Smooth muscle cell (in vitro differentiated cells): ENCODE data around the gene LRRC38. TPM values are rescaled to one million over a fixed set of nuclear protein-coding genes. Genes with fewer than 3 reads are reported as not detected.

Experiments
- DNase-seq: peaks from one replicate; lab custom pipeline; 2025; ENCODE audit not compliant: unreplicated experiment; lab: John Stamatoyannopoulos, UW
- H2AFZ ChIP-seq: fragments of 200-600 bp; sonication (generic); 2 replicates; pipeline ENCODE4 v1.6.0; 2016; ENCODE audit warnings: antibody characterized with exemption, low read depth, mild to moderate bottlenecking
- H3F3A ChIP-seq: fragments of 200-600 bp; sonication (generic); 2 replicates; pipeline ENCODE4 v1.6.0; 2017; ENCODE audit warnings: antibody characterized with exemption, low read depth
- H3K27ac ChIP-seq: fragments of 200-600 bp; sonication (generic); 2 replicates; pipeline ENCODE4 v1.5.1; 2016; ENCODE audit warnings: low read depth, mild to moderate bottlenecking
- H3K27me3 ChIP-seq: fragments of 200-600 bp; sonication (generic); 2 replicates; pipeline ENCODE4 v1.6.1; 2016; ENCODE audit warnings: low read depth, mild to moderate bottlenecking
- H3K36me3 ChIP-seq: fragments of 200-600 bp; sonication (generic); 2 replicates; pipeline ENCODE4 v1.5.1; 2016; ENCODE audit warnings: low read depth
- H3K4me1 ChIP-seq: fragments of 200-600 bp; sonication (generic); 2 replicates; pipeline ENCODE4 v1.5.1; 2016; ENCODE audit warnings: low read depth
- H3K4me2 ChIP-seq: fragments of 200-600 bp; sonication (generic); 2 replicates; pipeline ENCODE4 v1.6.0; 2016; ENCODE audit warnings: mild to moderate bottlenecking
- H3K4me3 ChIP-seq: fragments of 200-600 bp; sonication (generic); 2 replicates; pipeline ENCODE4 v1.5.1; 2016; ENCODE audit warnings: mild to moderate bottlenecking
- H3K79me2 ChIP-seq: fragments of 200-600 bp; sonication (generic); 2 replicates; pipeline ENCODE4 v1.6.0; 2016; ENCODE audit warnings: low read depth, mild to moderate bottlenecking
- H3K9ac ChIP-seq: fragments of 200-600 bp; sonication (generic); 2 replicates; pipeline ENCODE4 v1.6.0; 2016; ENCODE audit warnings: low read depth
- H3K9me3 ChIP-seq: fragments of 200-600 bp; sonication (generic); replicated peaks from 2 replicates; pipeline ENCODE4 v1.5.1; 2016; ENCODE audit warnings: low read depth
- H4K20me1 ChIP-seq: fragments of 200-600 bp; sonication (generic); 2 replicates; pipeline ENCODE4 v1.6.0; 2016; ENCODE audit warnings: low read depth
- WGBS: methylation state at CpG from one replicate; pipeline ENCODE4 v1.1.7; 2016; ENCODE audit warnings: low lambda C conversion rate; 5-methylcytosine and 5-hydroxymethylcytosine counted together
- polyA plus RNA-seq: library from polyadenylated mRNA; unstranded; fragments of >200 nt; fragmentation: Nextera tagmentation; extraction: Ambion mirVana; gene quantifications from 2 replicates; pipeline ENCODE4 v1.2.1, GENCODE V29; 2016
- total RNA-seq: library from RNA; depleted of rRNA; stranded (reverse); fragments of >200 nt; gene quantifications from 2 replicates; pipeline ENCODE4 v1.2.3, GENCODE V29; 2014
- TF ChIP-seq, protein P1 (sequence below): fragments of 200-600 bp; sonication (generic); IDR thresholded peaks from 2 replicates; pipeline ENCODE4 v1.5.1; 2017; ENCODE audit warnings: borderline replicate concordance, mild to moderate bottlenecking, antibody characterized with exemption; ENCODE audit not compliant: insufficient read depth, poor library complexity, severe bottlenecking

Gene LRRC38
- total and polyA plus RNA-seq, 2 experiments from 2014 or later = 0.39 TPM; not detected in 1

GRCh38 chr1:13536571-13536970 lies 22.8 kb upstream of the LRRC38 start:
- H3K9me3 ChIP-seq = no peaks in the 10 kb centered on the region
- H3K79me2 ChIP-seq = no peaks in the 10 kb centered on the region
- H2AFZ ChIP-seq = no peak overlapping the region
- no peak overlapping the region for H3K9ac ChIP-seq
- TF ChIP-seq, protein P1, sequence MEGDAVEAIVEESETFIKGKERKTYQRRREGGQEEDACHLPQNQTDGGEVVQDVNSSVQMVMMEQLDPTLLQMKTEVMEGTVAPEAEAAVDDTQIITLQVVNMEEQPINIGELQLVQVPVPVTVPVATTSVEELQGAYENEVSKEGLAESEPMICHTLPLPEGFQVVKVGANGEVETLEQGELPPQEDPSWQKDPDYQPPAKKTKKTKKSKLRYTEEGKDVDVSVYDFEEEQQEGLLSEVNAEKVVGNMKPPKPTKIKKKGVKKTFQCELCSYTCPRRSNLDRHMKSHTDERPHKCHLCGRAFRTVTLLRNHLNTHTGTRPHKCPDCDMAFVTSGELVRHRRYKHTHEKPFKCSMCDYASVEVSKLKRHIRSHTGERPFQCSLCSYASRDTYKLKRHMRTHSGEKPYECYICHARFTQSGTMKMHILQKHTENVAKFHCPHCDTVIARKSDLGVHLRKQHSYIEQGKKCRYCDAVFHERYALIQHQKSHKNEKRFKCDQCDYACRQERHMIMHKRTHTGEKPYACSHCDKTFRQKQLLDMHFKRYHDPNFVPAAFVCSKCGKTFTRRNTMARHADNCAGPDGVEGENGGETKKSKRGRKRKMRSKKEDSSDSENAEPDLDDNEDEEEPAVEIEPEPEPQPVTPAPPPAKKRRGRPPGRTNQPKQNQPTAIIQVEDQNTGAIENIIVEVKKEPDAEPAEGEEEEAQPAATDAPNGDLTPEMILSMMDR = no peak
- H4K20me1 ChIP-seq = no peaks in the 10 kb centered on the region
- no peaks in the 10 kb centered on the region for H3K4me1 ChIP-seq
- no peak for DNase-seq
- no peaks in the 10 kb centered on the region for H3K36me3 ChIP-seq
- 19% methylated on average over 4 of the region's 4 CpGs for WGBS
- H3F3A ChIP-seq = no peaks in the 10 kb centered on the region
- no peak overlapping the region for H3K27ac ChIP-seq
- no peak overlapping the region for H3K4me3 ChIP-seq
- peak overlapping the region; percentile 31 for H3K4me2 ChIP-seq
- no peaks in the 10 kb centered on the region for H3K27me3 ChIP-seq

GRCh38 chr1:13535227-13535626 lies 21.4 kb upstream of the LRRC38 start:
- H3K4me2 ChIP-seq = no peak overlapping the region
- no peaks in the 10 kb centered on the region for H3K79me2 ChIP-seq
- H3K27me3 ChIP-seq = no peaks in the 10 kb centered on the region
- no peak overlapping the region for H3K4me3 ChIP-seq
- H2AFZ ChIP-seq = no peak overlapping the region
- H3F3A ChIP-seq = no peaks in the 10 kb centered on the region
- WGBS = 60% methylated on average over 6 of the region's 6 CpGs
- no peak for DNase-seq
- H3K36me3 ChIP-seq = no peaks in the 10 kb centered on the region
- no peak overlapping the region for H3K9ac ChIP-seq
- TF ChIP-seq, protein P1 = no peak
- no peaks in the 10 kb centered on the region for H3K4me1 ChIP-seq
- H3K9me3 ChIP-seq = no peaks in the 10 kb centered on the region
- no peak overlapping the region for H3K27ac ChIP-seq
- no peaks in the 10 kb centered on the region for H4K20me1 ChIP-seq

DNA sequence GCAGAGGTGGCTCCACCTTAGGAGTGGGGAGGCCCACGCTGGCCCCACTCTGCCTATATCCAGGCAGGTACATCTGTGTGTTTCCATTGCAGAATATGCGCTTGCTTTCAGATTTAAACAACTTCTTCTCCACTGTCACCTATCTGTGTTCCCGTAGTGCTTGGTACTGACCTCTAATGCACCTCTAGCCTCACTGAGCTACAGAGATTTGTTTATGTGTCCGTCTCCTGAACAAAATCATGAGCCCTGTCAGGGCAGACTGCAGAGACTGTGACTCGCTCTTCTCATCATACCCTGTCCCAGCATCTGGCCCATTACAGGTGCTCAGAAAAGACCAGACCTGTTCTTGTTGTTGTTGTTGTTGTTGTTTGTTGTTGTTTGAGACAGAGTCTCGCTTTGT lies 14.5 kb upstream of the LRRC38 start:
- WGBS = 84% methylated on average over 6 of the region's 6 CpGs
- no peak overlapping the region for H3K4me2 ChIP-seq
- no peaks in the 10 kb centered on the region for H3F3A ChIP-seq
- no peaks in the 10 kb centered on the region for H3K9me3 ChIP-seq
- H3K79me2 ChIP-seq = no peaks in the 10 kb centered on the region
- H3K4me1 ChIP-seq = no peaks in the 10 kb centered on the region
- H3K4me3 ChIP-seq = no peak overlapping the region
- H3K27ac ChIP-seq = no peak overlapping the region
- no peak overlapping the region for H3K9ac ChIP-seq
- no peak overlapping the region for H2AFZ ChIP-seq
- no peaks in the 10 kb centered on the region for H4K20me1 ChIP-seq
- TF ChIP-seq, protein P1 = no peak
- DNase-seq = no peak
- H3K27me3 ChIP-seq = no peaks in the 10 kb centered on the region
- H3K36me3 ChIP-seq = no peaks in the 10 kb centered on the region

DNA sequence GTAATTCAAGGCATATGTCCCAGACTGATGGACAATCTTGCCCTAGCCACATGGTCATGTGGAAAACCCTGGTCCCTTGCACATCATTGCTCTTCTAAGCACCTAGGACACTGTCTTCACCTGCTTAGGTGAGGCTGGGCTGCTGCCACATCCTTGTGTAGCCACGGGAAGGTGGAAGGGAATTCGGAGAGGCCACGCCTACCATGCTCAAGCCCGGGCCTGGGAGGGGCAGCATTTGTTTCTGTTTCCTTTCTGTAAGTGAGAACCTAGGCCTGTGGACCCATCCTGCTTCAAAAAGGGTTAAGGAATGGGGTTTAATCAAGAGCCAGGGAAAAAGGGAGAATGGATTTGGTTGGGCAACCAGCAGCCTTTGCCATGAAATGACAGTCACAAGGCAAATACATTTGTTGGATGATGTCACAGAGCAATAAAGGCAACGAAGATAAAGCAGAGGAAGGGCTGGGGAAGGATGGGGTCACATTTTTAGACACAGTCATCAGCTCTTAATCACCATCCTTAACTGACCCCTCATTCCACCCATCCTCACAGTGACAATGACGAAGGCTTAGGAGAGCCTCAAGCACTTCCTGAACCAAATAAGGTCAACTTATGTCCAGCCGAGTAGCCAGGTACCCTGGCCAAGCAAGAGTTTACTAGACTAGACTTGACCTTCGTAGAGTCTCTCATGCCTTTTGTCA lies 10.1 kb upstream of the LRRC38 start:
- no peak overlapping the region for H3K9ac ChIP-seq
- H3K79me2 ChIP-seq = no peaks in the 10 kb centered on the region
- no peak overlapping the region for H3K27ac ChIP-seq
- TF ChIP-seq, protein P1 = no peak
- H3K9me3 ChIP-seq = no peaks in the 10 kb centered on the region
- 48% methylated on average over 8 of the region's 8 CpGs for WGBS
- H3K4me3 ChIP-seq = no peak overlapping the region
- no peak overlapping the region for H2AFZ ChIP-seq
- H3K4me2 ChIP-seq = no peak overlapping the region
- DNase-seq = no peak
- H3F3A ChIP-seq = no peaks in the 10 kb centered on the region
- no peaks in the 10 kb centered on the region for H3K36me3 ChIP-seq
- no peaks in the 10 kb centered on the region for H3K27me3 ChIP-seq
- no peaks in the 10 kb centered on the region for H4K20me1 ChIP-seq
- H3K4me1 ChIP-seq = no peaks in the 10 kb centered on the region
